GM18511 (cell line): ENCODE results near the gene ERBB4.
A peak's percentile ranks its signal among the peaks of the same experiment; 100 is the strongest.

Experiments used
- ATAC-seq: cut with Tn5 transposase; IDR thresholded peaks from one replicate; pipeline ENCODE4 v1.9.1; 2021; ENCODE audit warnings: mild to moderate bottlenecking, moderate library complexity; ENCODE audit not compliant: unreplicated experiment

ERBB4 gene

DNA sequence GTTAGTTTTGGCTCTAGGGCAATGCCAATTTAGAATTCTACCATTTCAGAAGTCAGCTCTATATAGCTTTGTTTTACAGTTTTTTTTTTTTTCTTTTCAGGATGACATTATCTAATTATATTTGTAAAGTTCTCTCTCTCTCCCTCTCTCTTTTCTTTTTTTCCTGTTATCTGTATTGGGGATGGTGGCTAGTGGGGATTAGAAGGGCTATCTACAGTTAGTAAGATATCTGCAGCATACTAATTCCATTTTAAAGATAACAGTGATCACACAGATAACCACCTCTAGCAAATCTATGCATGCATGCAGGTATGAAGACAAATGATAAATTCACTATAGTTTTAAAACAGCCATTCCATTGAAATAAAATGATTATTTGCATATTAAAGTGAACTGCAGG lies 438.9 kb downstream of the ERBB4 start:
- ATAC-seq = no peak

DNA sequence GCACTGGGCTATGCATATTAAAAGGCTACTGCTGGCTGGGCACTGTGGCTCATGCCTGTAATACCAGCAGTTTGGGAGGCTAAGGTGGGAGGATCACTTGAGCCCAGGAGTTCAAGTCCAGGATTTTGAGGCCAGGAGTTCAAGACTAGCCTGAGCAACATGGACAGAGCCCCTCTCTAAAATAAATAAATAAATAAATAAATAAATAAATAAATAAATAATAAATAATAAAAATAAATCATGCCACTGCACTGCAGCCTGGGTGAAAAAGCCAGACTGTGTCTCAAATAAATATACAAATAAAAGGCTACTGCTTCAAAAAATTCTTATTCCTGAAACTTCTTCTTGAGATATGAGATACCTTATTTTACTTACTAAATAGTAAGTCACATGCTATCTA lies 439.6 kb downstream of the ERBB4 start:
- ATAC-seq = no peak

DNA sequence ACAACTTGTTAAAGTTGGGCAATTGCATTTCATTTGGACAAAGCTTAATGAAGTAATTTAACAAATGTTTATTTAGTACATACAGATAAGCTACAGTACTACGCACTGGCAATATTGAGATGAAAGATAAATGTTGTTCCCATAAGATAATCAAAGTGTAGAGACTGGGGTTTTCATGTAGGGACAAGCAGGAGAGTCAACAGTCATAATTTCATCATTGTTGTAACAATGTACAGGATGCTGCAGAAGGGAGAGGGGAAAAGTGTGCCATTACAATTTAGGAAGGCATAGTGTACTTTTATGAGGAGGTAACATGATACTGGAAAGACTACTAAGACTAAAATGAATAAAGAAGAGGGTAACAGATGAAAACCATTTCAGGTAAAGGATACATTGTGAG lies 441.6 kb downstream of the ERBB4 start:
- ATAC-seq = no peak

DNA sequence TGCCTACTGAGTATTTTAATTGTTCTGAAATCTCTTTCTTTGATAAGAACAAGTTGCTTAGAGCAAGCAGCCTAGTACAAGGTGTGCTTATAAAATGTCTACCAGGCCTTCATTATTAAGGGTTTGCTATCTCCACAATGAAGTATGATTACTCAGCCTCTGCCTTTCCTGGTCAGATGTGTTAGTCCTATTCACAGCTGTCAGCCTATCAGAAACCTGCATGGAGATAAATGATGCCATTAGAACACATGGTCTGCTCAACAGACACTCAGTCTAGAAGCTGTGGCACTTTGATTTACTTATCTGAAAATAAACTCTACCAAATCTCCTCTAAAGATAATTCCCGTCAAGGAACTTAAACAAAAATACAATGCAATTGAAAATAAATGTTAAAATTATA lies 448.7 kb downstream of the ERBB4 start:
- ATAC-seq = no peak

DNA sequence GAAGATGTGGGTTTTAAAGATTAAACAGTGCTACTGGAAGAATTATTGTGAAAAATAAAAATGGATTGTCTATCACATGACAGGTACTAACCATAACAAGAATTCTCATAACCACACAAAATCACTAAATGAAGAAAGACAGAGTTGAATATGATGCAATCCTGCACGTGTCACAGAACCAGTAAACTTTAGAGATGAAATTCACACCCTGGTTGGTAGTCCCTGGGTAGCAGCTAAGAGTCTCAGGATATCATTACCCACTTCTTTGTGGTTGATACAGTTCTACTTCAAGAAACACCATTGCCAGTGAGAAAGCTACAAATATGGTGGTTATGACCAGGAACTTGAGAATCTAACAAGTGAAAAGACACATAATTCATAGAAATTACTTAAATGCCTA lies 450.2 kb downstream of the ERBB4 start:
- peak; percentile 52 for ATAC-seq

DNA sequence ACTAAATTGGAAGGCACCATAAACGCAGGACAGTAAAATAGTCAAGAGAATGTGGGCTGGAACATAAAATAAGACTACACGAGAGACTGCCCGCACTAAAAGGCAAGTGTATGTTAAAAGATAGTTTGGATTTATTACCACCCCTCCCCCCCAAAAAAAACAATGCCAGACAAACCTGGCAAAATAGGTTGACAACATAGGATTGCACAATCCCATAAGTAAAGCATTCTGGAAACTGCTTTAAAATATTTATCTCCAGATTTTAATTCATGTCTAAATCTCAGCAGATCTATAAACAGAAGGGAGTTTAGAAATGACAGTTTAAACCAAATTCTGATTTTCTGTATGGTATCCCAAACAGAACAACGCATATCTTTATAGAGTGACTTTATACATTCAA lies 455.1 kb downstream of the ERBB4 start:
- no peak for ATAC-seq

DNA sequence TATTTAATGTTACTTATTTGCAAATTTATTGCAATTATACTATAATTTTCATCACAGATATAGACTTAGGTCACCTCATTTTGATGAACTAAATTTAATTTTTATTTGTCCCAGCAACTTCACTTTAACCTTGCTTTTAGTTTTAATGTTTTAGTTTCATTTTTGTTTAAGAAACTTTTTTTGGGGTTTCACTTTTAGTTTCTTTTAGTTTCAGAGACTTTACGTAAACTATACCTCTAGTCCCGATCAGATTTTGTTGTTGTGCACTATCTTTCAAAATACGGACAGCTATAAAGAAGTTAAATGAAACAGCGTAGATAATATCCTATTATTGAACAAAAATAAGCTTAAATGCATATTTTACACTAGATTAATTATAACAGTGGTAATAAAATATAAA lies 460.5 kb downstream of the ERBB4 start:
- ATAC-seq = peak; percentile 70

DNA sequence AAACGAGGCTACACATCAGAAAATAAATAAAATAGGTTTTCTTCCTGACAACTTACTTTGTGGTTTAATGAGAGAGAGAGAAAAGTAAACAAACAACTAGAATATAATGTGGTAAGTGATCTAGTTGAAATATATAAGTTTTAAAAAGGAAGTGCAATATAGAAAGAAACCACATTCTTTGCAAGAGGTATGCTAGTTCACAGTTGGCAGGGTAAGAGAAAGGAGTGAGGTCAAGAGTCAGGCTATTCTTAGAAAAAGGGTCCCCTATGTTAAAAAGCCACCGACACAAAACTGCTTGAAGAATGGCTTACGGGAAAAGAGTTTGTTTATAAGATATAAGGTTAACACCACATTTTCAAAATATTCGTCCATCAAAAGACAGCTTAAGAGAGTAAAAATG lies 462.1 kb downstream of the ERBB4 start:
- no peak for ATAC-seq

DNA sequence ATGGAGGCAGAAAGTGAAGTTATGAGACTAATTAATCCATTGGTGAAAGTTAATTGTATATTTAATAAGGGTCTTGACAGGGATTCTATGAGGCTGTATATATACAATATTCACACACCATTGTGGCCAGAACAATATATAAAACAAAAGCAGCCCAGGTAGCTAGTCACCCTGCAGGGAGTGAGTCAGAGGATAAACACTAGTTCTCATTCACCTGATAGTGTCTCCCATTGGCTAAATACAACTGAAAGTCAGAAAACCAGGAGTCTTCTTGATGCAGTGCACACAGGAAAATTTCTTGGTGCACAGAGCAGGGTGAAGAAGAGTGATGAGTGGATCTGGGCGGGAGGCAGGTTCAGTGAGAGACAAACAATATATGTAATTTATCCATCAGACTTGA lies 465.2 kb downstream of the ERBB4 start:
- ATAC-seq = no peak

DNA sequence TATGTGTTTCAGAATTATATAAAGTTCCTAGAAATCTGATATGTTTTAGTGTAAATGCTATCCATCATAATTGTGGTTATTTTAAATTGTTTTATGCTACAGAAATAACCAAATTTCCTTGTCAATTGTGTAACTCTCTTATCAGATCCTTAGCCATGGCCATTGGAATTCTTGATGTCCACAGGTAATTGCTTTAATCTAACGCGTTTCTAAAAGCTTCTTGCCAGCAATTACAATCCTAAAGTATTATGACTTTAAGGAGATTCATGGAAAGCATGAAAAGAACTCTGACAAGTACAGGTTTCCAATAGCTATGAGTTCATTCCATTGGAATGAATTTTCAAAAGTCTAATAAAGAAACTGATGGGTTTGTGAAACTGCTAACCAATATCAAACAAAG lies 472.1 kb downstream of the ERBB4 start:
- ATAC-seq = no peak

DNA sequence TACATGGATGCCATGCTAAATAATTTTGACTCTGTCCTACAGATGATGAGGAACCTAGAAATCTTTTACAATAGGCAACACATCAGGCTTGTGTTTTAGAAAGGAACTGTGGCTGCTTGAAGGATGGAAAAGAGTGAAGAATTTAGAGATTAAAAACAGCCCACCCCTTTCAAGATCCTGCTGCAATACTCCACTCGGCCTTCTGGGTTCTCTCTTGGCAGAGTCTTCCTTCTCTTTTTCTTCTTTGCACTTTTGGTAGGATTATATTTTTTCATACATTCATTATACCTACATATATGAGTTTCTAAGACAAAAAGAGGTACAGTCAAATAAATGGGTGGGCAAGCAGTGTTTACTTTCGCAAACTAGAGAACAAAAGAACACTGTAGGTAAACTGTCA lies 474.3 kb downstream of the ERBB4 start:
- ATAC-seq = no peak

DNA sequence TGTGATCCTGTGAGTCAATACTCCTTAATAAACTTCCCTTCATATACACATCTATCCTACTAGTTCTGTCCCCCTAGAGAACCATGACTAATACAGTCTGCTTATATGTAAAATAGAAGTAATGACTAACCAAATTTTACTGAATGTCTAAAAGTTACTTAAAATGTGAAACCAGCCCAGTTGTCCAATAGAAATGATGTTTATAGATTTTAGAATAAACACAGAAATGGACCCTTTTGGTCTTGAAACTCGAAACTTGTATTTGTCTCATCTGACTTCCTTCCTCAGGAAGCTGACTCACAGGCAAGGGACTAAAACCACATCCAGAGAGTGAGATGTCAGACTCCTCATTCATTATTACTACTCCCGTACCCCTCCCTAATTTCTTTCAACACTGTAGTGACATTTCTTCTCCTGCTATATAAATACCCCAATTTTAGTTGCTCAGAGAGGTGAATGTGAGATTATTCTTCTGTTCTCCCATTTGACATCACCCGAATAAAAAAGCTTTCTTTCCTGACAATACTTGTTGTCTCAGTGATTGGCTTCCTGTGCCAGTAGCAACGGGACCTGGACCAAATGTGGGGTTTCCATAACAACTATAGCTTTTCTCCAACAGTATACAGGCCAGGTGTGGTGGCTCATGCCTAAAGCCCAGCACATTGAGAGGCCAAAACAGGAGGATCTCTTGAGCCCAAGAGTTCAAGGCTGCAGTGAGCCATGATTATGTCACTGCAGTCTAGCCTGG lies 486.0 kb downstream of the ERBB4 start:
- ATAC-seq = peak; percentile 82

DNA sequence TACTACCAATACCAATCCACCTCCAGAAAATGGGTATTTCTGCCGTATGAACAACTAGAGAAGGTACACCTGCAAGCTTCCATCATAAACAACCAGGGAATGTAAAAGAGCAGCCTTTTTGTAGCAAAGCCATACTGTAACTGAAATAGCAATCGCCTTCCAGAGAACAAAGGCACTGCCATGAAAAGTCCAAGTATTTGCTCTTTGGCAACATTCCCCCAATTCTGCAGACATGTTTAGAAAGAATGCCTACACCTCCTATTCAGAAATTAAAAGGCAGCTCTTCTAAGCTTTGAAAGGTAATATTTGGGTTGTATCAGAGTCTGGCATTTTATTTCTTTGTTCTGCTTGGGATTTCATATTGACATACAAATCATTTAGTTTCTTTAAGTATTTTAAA lies 487.7 kb downstream of the ERBB4 start:
- ATAC-seq = no peak

DNA sequence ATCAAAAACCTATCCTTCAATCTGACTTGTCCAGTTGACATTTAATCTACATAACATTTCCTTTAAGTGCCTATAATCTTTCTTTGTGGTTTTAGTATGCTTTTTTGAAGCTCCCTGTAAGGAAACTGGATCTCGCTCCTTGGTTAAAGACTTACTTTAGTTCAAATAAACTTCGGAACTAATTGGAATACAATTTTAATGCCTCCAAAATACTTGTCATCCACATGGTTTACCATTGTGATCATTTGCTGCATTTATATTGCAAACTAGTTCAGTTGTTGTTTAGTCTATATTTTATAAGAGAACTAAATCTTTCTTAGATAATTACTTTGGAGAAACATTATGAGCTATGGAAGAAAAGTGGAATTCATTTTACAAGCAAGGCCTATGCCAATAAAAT lies 496.0 kb downstream of the ERBB4 start:
- ATAC-seq = no peak

DNA sequence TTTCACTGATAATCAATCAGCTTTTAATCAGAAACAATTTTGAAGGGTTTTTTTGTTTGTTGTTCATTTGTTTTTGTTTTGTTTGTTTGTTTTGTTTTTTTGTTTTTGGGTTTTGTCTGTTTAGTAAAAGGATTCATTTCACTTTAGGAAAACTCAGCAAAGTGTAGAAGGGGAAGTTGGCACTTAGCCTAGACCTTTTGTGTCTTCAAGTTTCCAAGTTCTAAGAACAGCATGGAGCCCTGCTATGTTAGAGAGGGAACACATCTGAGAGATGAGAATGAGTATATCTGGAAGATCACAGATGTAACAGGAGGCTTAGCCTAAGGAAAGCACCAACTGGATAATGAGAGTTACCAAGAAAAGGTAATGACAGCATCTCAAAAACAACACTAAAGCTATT lies 501.5 kb downstream of the ERBB4 start:
- no peak for ATAC-seq

DNA sequence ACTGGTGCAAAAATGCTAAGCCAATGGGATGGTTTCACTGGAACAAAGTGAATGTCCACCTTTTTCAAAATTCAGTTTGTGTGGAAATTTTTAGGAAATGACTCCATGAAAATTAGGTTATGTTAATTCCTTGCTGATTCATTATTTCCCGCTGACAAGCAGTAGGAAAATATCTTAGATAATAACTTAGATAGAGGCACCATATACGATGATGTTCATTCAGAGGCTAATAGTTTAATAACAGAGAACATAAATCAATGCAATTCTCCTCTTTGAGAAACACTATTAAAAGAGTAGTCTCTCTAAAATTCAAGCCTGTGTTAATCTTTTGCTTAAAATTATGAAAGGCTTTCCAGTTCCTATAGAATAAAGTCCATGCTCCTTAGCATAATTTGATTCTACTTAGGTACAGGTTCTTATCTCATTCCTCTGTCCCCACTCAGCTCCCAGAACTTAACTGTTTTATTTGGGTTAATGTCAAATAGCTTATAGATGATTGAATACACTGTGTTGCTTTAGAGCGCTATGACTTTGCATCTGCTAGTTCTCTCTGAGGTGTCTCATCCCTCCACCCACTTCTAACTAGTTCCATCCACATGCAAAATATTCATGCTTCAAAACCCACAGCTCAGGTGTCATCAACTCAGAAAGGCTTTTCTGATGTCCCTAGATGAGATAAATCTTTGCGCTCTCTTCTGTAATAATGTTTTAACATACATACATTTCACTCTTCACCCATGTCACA lies 503.6 kb downstream of the ERBB4 start:
- ATAC-seq = no peak

DNA sequence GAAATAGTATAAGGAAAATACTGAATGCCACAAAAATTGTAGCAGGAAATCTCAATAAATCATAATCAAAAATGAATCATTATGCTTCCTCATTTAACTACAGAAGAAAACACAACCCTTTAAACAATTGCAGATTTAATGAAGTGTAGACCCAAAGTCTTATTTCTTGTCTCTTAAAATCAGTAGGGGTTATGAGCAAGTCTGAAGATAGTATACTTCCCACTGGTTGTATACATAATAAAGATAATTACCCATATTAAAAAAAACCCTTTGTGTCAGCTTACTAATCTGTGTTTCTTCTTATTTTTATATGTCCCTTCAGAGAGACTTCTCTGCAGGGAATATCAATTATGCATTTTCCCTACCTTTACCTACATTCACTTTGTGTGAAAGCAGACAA lies 504.7 kb downstream of the ERBB4 start:
- no peak for ATAC-seq

DNA sequence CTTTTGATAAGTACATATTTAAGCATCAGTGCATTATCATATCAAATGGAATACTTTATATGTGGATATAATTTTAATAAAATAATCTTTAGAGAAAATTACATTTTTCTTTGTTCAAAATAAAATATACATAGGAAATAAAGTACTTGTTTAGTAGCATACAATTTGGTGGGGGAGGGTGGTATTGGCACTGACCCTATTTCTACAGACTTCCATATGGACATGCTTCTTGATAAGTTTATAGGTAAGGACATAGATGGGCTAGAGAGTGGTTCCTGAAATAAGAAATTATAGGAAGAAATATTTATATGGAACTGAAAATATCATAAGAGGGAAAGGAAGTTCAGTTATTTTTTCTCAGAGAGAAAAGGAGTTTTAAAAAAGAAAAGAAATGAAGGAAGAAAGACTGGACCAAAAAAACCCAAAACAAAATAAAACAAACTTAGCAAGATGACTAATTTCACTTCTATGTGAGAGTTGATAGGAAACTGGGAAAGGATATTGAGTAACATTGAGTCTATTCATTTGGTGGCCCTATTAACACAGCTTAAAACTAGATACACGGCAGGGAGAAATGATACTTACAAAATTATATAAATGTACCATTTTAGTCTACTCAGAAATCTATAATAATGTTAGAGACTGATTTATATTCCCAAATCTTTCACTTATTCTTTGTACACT lies 505.9 kb downstream of the ERBB4 start:
- ATAC-seq = no peak

DNA sequence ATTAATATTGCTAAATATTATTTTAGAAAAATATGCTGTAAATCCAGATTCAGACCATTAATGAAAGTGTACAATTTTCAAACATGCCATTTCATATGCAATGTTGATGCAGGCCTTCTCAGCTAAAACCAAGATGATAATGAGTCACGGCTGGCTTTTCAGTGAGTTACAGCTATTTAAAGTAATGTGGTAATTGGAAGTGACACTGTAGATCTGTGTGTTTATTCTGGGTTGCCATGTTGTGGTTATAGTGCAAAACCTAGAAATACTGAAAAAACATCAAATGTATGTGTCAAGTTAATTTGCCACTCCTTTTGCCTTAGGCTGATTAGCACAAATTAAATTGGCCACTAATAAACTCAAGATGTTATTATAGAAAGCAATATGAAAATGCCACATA lies 506.6 kb downstream of the ERBB4 start:
- ATAC-seq = no peak

DNA sequence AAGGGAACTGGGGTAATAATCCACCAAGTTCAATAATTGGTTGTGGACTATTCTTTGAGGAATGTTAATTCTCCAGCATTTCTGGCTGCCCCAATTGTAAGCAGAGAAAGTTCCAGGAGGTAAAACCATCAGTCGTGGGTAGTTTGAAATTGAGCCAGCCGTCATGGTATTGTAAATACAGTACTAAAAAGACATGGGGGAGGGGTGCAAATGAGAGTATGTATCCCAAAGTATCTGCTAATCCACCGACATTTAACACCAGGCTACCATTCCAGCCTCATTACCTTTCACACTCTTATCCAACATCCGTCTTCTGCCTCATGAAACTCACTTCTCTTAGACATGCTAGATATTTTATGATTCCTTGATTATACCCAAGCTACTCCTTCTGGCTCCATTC lies 507.9 kb downstream of the ERBB4 start:
- ATAC-seq = no peak

DNA sequence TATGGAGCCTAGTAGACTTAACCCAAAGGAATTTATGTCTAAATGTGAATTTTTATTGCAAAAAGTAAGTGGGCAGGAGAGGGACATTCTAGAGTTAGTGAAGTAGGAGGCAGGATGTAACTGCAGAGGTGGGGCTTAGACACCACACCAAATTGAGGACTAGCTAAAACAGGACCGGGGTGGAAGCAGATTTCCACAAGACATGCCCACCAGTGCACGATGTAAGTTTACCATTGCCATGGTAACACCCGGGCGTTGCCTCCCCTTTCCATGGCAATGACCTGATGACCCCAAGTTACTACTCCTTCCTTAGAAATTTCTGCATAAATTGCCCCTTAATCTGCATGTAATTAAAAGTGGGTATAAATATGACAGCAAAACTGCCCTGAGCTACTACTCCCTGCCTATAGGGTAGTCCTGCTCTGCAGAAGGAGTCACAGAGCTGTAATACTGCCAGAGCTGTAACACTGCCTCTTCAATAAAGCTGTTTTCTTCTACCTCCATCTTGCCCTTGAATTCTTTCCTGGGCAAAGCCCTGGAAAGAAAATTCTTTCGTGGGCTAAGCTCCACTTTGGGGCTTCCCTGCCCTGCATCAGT lies 509.7 kb downstream of the ERBB4 start:
- ATAC-seq = no peak
